OCI-LY3 (cell line): ENCODE measurements around the gene TRRAP.

Experiments
- EZH2phosphoT487 ChIP-seq: fragments of 200-600 bp; shearing (Covaris generic); IDR thresholded peaks from 2 replicates; pipeline ENCODE4 v1.6.1; 2018; ENCODE audit warnings: antibody characterized with exemption, mixed run types, low read depth
- TF ChIP-seq, protein P1 (sequence below): fragments of 200-600, 300-600 bp; sonication (generic); IDR thresholded peaks from 2 replicates; pipeline ENCODE4 v1.5.1; 2014; ENCODE audit warnings: antibody characterized with exemption, low read length, low read depth

DNA sequence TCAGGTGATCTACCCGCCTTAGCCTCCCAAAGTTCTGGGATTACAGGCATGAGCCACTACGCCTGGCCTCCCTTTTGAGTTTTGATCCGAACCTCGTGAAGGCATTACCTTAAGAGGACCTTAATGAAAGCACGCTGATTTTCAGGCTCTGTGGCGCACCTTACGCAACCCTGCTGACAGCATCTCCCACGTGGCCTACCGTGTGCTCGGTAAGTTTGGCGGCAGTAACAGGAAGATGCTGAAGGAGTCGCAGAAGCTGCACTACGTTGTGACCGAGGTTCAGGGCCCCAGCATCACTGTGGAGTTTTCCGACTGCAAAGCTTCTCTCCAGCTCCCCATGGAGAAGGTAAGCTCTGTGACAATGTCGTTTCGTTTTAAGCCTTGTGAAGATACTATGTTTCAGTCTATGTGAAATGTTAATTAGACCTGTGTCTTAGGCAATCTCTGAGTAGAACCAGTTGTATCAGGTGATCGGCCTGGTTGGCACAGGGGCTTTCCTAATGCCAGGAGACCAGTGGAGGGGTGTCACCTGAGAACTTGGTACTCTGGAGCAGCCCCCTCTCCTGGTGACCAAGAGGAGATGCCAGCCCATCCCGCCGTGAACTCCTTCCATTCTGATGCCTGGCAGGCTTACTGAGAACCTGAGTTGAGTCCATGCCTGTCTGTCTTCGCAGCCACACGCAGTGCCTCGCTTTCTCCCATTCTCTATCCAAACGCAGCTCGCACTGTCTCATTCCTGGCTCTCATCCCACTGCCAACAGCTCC is 43.5 kb downstream of the TRRAP start:
- TF ChIP-seq, protein P1, sequence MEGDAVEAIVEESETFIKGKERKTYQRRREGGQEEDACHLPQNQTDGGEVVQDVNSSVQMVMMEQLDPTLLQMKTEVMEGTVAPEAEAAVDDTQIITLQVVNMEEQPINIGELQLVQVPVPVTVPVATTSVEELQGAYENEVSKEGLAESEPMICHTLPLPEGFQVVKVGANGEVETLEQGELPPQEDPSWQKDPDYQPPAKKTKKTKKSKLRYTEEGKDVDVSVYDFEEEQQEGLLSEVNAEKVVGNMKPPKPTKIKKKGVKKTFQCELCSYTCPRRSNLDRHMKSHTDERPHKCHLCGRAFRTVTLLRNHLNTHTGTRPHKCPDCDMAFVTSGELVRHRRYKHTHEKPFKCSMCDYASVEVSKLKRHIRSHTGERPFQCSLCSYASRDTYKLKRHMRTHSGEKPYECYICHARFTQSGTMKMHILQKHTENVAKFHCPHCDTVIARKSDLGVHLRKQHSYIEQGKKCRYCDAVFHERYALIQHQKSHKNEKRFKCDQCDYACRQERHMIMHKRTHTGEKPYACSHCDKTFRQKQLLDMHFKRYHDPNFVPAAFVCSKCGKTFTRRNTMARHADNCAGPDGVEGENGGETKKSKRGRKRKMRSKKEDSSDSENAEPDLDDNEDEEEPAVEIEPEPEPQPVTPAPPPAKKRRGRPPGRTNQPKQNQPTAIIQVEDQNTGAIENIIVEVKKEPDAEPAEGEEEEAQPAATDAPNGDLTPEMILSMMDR = no peak
- no peak for TF ChIP-seq EZH2phosphoT487
